Stimulated activated CD4-positive, alpha-beta T cell treated with anti-CD3 and anti-CD28 coated beads, Interleukin-4, amount 100 ng/mL, for 1 hour (primary cell): ENCODE measurements around the gene EHBP1L1.

Experiments used
- DNase-seq: peaks from one replicate; pipeline ENCODE4 v3.0.0-alpha.2; 2020

EHBP1L1 gene

GRCh38 chr11:65575568-65576231, at the start of gene EHBP1L1:
Gene EHBP1L1, plus strand, starts transcription at chr11:65576053. Its CDS starts 250 bp downstream, at chr11:65576303.
- DNase-seq, result peak; percentile 71

GRCh38 chr11:65526744-65527143, 49.1 kb upstream of the EHBP1L1 start:
- DNase-seq, result no peak

- DNase-seq, result no peak
These were observed 47.0 kb upstream of the EHBP1L1 start for GRCh38 chr11:65528819-65529350.

- no peak for DNase-seq
These were observed 46.2 kb upstream of the EHBP1L1 start for GRCh38 chr11:65529475-65530156.

- DNase-seq, result no peak
These were observed 45.7 kb upstream of the EHBP1L1 start for GRCh38 chr11:65530157-65530496.

GRCh38 chr11:65532388-65533064, 43.3 kb upstream of the EHBP1L1 start:
- no peak for DNase-seq

- no peak for DNase-seq
These were observed 40.8 kb upstream of the EHBP1L1 start for GRCh38 chr11:65535102-65535501.

GRCh38 chr11:65536412-65537295, 39.2 kb upstream of the EHBP1L1 start:
- no peak for DNase-seq

GRCh38 chr11:65537296-65537597, 38.6 kb upstream of the EHBP1L1 start:
- DNase-seq, result no peak

- DNase-seq, result no peak
These were observed 38.1 kb upstream of the EHBP1L1 start for GRCh38 chr11:65537620-65538231.

GRCh38 chr11:65538232-65538914, 37.5 kb upstream of the EHBP1L1 start:
- no peak for DNase-seq

GRCh38 chr11:65538915-65539743, 36.7 kb upstream of the EHBP1L1 start:
- no peak for DNase-seq

GRCh38 chr11:65539744-65540289, 36.0 kb upstream of the EHBP1L1 start:
- no peak for DNase-seq

- peak; percentile 84 for DNase-seq
These were observed 35.4 kb upstream of the EHBP1L1 start for GRCh38 chr11:65540290-65541092.

- no peak for DNase-seq
These were observed 34.5 kb upstream of the EHBP1L1 start for GRCh38 chr11:65541093-65541982.

- DNase-seq, result no peak
These were observed 33.0 kb upstream of the EHBP1L1 start for GRCh38 chr11:65542738-65543390.

GRCh38 chr11:65545853-65546216, 30.0 kb upstream of the EHBP1L1 start:
- DNase-seq, result no peak
